Measurements from ENCODE around the gene ERMP1.
A peak's percentile ranks its signal among the peaks of the same experiment; 100 is the strongest.

ERMP1 gene

DNA sequence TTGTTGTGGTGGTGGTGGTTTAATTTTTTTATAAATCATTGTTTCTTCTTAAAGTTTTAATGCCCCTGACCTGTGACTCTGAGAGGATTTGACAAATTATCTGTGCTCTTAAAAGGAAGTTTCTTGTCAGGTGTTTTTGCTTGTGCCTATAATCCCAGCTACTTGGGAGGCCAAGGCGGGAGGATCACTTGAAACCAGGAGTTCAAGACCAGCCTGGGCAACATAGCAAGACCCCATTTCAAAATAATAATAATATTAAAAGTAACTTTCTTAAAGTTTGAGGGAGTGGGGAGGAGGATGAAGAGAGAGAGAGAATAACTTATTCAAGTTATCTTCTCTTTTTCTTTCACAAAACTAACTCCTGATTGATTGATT, 12.2 kb upstream of the ERMP1 start:
- TF ChIP-seq, protein P1, sequence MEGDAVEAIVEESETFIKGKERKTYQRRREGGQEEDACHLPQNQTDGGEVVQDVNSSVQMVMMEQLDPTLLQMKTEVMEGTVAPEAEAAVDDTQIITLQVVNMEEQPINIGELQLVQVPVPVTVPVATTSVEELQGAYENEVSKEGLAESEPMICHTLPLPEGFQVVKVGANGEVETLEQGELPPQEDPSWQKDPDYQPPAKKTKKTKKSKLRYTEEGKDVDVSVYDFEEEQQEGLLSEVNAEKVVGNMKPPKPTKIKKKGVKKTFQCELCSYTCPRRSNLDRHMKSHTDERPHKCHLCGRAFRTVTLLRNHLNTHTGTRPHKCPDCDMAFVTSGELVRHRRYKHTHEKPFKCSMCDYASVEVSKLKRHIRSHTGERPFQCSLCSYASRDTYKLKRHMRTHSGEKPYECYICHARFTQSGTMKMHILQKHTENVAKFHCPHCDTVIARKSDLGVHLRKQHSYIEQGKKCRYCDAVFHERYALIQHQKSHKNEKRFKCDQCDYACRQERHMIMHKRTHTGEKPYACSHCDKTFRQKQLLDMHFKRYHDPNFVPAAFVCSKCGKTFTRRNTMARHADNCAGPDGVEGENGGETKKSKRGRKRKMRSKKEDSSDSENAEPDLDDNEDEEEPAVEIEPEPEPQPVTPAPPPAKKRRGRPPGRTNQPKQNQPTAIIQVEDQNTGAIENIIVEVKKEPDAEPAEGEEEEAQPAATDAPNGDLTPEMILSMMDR (IDR thresholded peaks at IDR 0.05; ENCODE audit: low read depth, low read length, missing control alignments) = no peak
- Histone ChIP-seq H3K4me3 (ENCODE audit: low read depth, low read length) (no peak overlapping the region), H3K27ac (no peak overlapping the region), H3K36me3 (replicated peaks) (no peaks in the 10 kb centered on the region), H3K27me3 (replicated peaks) (no peaks in the 10 kb centered on the region)
- in situ Hi-C loops (cut with HindIII; ENCODE audit: low pct_ligation_motif_present, low sequenced_read_pairs) = no loop called here
- DNase-seq = no peak

DNA sequence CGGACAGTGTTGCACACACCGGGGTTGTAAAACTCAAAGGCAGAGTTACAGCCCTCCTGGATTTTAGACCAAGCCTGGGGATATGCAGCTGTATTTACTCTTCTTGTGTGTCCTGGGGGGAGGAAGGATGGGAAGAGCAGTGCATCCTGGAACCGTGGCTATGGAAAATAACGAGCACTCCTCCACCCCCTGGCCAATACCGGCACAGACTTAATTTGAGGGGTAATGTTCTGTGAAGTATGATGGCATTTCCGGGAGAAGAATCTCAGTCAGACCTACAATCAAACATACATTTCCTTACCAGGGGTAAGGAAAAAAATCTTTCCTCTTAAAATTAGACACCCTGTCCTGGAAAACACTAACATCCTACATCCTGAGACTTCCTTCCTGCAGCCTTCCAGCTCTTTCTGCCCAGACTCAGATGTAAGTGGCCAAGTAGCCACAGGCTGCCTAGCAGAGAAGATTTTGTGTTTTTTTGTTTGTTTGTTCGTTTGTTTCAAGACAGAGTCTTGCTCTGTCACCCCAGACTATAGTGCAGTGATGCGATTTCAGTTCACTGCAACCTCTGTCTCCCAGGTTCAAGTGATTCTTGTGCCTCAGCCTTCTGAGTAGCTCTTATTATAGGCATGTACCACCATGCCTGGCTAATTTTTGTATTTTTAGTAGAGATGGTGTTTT, 11.0 kb upstream of the ERMP1 start:
- TF ChIP-seq, protein P1 (IDR thresholded peaks at IDR 0.05; ENCODE audit: low read depth, low read length, missing control alignments) = no peak
- no peak overlapping the region for H3K4me3 ChIP-seq (ENCODE audit: low read depth, low read length)
- no peaks in the 10 kb centered on the region for H3K27me3 ChIP-seq (replicated peaks)
- peak overlapping the region; percentile 11 for H3K27ac ChIP-seq
- DNase-seq = no peak
- in situ Hi-C loops (cut with HindIII; ENCODE audit: low pct_ligation_motif_present, low sequenced_read_pairs) = no loop called here
- no peaks in the 10 kb centered on the region for H3K36me3 ChIP-seq (replicated peaks)

DNA sequence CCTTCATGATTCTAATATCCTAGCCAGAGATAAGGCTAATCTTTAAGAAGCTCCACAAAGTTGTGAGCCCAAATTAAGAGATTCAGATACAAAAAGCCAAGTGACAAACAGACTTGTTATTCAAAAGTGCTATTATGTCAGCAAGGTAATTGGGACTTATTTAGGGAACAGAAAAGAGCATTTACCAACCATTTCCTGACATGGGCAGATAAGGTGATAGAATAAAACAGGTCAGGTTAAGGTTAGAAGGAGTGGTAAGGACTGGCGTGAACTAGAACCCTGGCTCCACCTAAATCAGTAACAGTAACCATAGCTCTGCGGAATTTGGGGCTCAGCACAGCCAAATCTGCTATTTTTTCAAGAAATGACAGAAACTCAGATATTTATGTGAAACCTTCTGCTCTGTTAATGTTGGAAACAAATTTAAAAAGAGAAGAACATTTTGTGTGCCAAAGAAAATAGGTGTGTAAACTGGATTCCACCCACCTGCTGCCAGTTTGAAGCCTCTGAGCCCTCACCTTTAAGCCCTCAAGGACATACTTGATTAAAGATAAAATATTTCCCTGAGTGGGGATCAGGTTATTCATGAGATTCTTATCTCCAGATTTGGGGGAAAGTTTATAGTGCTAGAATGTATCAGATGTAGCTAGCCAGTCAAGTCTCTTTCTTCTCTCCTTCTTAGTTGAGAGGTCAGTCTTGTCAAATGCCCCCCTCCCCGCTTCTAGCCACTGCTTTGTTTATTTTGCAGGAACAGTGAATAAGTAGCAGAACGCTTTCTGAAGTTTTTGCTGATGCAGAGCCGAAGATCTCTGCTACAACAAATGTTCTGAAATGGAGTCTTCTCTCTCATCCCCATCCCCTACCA, 10.2 kb upstream of the ERMP1 start:
- Histone ChIP-seq H3K27me3 (replicated peaks) (no peaks in the 10 kb centered on the region), H3K4me3 (ENCODE audit: low read depth, low read length) (no peak overlapping the region), H3K36me3 (replicated peaks) (no peaks in the 10 kb centered on the region), H3K27ac (no peak overlapping the region)
- TF ChIP-seq, protein P1 (IDR thresholded peaks at IDR 0.05; ENCODE audit: low read depth, low read length, missing control alignments) = no peak
- DNase-seq = no peak
- in situ Hi-C loops (cut with HindIII; ENCODE audit: low pct_ligation_motif_present, low sequenced_read_pairs) = no loop called here

DNA sequence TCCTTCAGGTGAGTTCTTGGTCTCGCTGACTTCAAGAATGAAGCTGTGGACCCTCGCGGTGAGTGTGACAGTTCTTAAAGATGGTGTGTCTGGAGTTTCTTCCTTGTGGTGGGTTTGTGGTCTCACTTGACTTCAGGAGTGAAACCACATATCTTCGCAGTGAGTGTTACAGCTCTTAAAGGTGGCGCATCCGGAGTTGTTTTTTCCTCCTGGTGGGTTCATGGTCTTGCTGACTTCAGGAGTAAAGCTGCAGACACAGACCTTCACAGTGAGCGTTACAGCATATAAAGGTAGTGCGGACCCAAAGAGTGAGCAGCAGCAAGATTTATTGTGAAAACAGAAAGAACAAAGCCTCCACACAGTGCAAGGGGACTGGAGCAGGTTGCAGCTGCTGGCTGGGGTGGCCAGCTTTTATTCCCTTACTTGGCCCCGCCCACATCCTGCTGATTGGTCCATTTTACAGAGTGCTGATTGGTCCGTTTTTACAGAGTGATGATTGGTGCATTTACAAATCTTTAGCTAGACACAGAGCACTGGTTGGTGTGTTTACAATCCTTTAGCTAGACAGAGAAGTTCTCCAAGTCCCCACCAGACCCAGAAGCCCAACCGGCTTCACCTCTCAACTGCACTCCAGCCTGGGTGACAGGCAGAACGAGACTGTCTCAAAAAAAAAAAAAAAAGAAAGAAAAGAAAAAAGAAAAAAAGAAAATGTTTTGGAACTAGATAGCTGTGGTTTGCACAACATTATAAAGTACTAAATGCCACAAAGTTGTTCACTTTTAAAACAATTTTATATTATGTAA, 9.1 kb upstream of the ERMP1 start:
- in situ Hi-C loops (cut with HindIII; ENCODE audit: low pct_ligation_motif_present, low sequenced_read_pairs) = no loop called here
- no peak for DNase-seq
- no peak overlapping the region for H3K4me3 ChIP-seq (ENCODE audit: low read depth, low read length)
- TF ChIP-seq, protein P1 (IDR thresholded peaks at IDR 0.05; ENCODE audit: low read depth, low read length, missing control alignments) = no peak
- no peaks in the 10 kb centered on the region for H3K27me3 ChIP-seq (replicated peaks)
- no peaks in the 10 kb centered on the region for H3K36me3 ChIP-seq (replicated peaks)
- H3K27ac ChIP-seq = no peak overlapping the region

DNA sequence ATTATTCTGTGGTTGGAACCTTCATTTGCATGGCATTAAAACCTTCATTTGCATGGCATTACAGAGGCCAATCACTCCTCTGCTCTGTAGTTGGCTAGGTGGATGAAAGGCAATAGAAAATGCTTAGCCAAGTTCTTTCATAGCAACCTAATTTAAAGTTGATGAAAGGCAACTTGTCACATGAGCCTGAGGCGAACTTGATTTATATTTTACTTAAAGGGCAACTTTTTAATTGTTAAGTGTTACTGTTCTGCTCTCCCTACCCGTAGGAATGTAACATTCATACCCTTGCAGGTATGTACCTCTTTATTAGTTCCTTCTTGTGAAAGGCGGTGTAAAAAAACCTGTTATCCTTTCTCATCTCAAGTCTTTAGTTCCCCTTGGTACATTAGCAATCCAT, 7.9 kb upstream of the ERMP1 start:
- DNase-seq = no peak
- H3K4me3 ChIP-seq (ENCODE audit: low read depth, low read length) = no peak overlapping the region
- H3K27me3 ChIP-seq (replicated peaks) = no peaks in the 10 kb centered on the region
- in situ Hi-C loops (cut with HindIII; ENCODE audit: low pct_ligation_motif_present, low sequenced_read_pairs) = no loop called here
- no peak overlapping the region for H3K27ac ChIP-seq
- H3K36me3 ChIP-seq (replicated peaks) = no peaks in the 10 kb centered on the region
- TF ChIP-seq, protein P1 (IDR thresholded peaks at IDR 0.05; ENCODE audit: low read depth, low read length, missing control alignments) = no peak
